ENCODE measurements around the gene PPP1CC. TPM values are rescaled to one million over a fixed set of nuclear protein-coding genes. Genes with fewer than 3 reads are reported as not detected.
A peak's percentile ranks its signal among the peaks of the same experiment; 100 is the strongest.

PPP1CC gene
- total RNA-seq, 2 experiments from 2014 or later = 280 to 285 TPM

DNA sequence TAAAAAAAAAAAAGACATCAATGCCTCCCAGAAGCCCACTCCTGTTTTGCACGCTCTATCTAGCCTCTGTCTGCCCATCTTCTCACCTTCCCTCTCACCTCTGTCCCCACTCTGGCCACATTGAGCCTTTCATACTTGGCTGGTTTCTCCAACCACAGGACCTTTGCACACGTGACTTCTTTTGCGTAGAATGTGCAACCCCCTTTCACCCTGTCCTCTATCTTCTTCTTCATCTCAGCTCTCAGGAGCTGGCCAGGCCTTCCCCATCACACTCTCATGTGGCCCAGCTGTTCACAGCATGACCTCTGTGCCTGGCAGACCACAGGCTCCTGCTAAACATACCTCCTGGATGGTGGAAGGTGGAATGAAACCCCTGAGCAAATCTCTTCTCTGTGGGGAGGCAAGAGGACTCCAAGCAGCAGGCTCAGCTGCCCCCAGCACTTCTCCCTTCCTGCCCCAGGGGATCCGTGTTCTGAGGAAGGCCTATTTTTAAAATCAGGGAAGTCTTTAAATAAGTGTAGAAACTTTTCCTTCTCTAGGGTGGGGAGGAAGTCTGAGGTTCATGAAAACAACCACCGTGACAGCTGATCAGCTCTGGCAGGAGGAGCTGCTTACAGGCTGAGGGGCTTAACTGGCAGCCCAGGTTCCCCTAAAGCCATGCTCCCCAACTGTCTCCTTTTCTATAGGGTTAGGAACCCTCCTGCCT is 65.3 kb downstream of the PPP1CC start:
- Mint-ChIP-seq H3K4me3 (no peak overlapping the region), H3K36me3 (ENCODE audit: low read depth) (peaks cover 5% of the 10 kb centered on the region), H3K27me3 (ENCODE audit: low read depth) (no peaks in the 10 kb centered on the region), H3K27ac (no peak overlapping the region), H3K9me3 (peaks cover 3% of the 10 kb centered on the region), H3K4me1 (ENCODE audit: low read depth) (peaks cover 30% of the 10 kb centered on the region)
- no peak for DNase-seq
- CTCF ChIA-PET = interaction anchor here (0.7 kb wide), 2 partner anchors 28 to 40 kb away, joined by 3 read pairs; no protein-coding TSS in a partner anchor
- intact Hi-C loops (cut with micrococcal nuclease) = no loop called here

DNA sequence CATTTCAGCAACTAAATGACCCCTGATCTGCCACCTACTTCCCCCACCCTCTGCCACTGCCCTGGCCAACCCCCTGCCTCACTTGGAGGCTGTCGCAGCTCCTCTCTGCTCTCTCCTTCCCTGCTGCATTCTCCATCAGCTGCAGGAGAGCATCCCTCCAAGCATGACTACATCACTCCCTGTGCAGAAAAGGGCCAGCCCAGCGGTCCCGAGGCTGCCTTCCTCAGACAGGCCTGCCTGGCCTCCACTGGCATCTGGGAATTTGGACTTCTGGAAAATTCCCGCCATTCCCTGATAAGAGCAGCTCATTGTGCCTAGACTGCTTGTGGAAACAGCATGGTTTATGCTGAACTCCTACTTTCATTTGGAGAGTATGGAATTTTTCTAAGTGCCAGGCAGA is 66.5 kb downstream of the PPP1CC start:
- peaks cover 5% of the 10 kb centered on the region for H3K36me3 Mint-ChIP-seq (ENCODE audit: low read depth)
- CTCF ChIA-PET = interaction anchor here (0.5 kb wide), 1 partner anchor 63 kb away, joined by 3 read pairs; no protein-coding TSS in a partner anchor
- peaks cover 33% of the 10 kb centered on the region for H3K4me1 Mint-ChIP-seq (ENCODE audit: low read depth)
- intact Hi-C loops (cut with micrococcal nuclease) = no loop called here
- no peak overlapping the region for H3K4me3 Mint-ChIP-seq
- peaks cover 3% of the 10 kb centered on the region for H3K9me3 Mint-ChIP-seq
- H3K27me3 Mint-ChIP-seq (ENCODE audit: low read depth) = no peaks in the 10 kb centered on the region
- DNase-seq = no peak
- H3K27ac Mint-ChIP-seq = no peak overlapping the region

DNA sequence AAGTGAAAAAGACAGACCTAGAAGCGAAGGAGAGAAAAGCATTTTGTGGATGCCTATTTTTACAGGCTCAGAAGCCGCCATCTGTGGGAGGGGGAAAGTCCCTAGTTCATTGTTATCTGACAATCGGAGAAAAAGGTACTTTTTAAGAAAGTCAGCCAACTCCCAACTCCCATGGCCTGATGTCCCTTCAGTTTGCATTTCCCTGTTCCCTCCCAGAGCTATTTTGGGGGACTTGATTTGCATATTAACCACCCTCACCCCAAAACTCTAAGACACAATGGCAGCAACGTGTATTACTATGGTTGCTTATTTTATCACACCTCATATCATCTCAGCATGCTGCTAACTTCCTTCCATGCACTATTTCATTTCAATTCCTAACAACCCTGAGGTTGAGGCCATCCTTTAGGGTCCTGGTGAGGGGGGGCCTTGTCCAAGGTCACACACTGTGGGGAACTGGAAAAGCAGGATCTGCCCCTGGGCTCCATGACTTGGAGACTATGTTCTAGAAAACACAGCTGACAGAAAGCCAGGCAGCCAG is 72.5 kb downstream of the PPP1CC start:
- peaks cover 32% of the 10 kb centered on the region for H3K4me1 Mint-ChIP-seq (ENCODE audit: low read depth)
- no peaks in the 10 kb centered on the region for H3K27me3 Mint-ChIP-seq (ENCODE audit: low read depth)
- CTCF ChIA-PET = interaction anchor here (1.3 kb wide), 1 partner anchor 51 kb away, joined by 3 read pairs; no protein-coding TSS in a partner anchor
- peak overlapping the region; percentile 91 for H3K27ac Mint-ChIP-seq
- peak overlapping the region; percentile 34 for H3K4me3 Mint-ChIP-seq
- peak; percentile 69 for DNase-seq
- H3K9me3 Mint-ChIP-seq = peaks cover 16% of the 10 kb centered on the region
- peaks cover 11% of the 10 kb centered on the region for H3K36me3 Mint-ChIP-seq (ENCODE audit: low read depth)
- intact Hi-C loops (cut with micrococcal nuclease) = loop anchor here (2.0 kb wide), 1 partner anchor 19 kb away; the partner anchor contains the start of gene HVCN1

Other genes with a start within 250 kb of the PPP1CC start
- gene VPS29, start 240.8 kb downstream of the PPP1CC start, total RNA-seq = 10 to 100 TPM; 76.6 to 81.8 TPM
- 1 to 10 TPM; 1.1 to 1.5 TPM for gene RAD9B, start 240.6 kb downstream of the PPP1CC start, total RNA-seq
- gene PPTC7, start 159.6 kb downstream of the PPP1CC start, total RNA-seq = 10 to 100 TPM; 41.1 to 43.2 TPM
- gene TCTN1, start 128.8 kb downstream of the PPP1CC start, total RNA-seq = 1 to 10 TPM; 5.2 to 5.8 TPM
- gene HVCN1, start 53.8 kb downstream of the PPP1CC start, total RNA-seq = 1 to 10 TPM; 2.6 to 3.1 TPM
- gene CCDC63, start 104.1 kb upstream of the PPP1CC start, total RNA-seq = not detected
- not detected for gene MYL2, start 177.7 kb upstream of the PPP1CC start, total RNA-seq